Measurements from ENCODE around the gene SEC14L1.
A peak's percentile ranks its signal among the peaks of the same experiment; 100 is the strongest.
"Not testable (repeated sequence)": the region's sequence is repeated elsewhere in the genome, so short reads cannot be mapped to it uniquely, and the experiment has no call there.

Gene SEC14L1

GRCh38 chr17:77140878-77141767 lies at the start of gene SEC14L1:
Gene SEC14L1, plus strand, starts transcription at chr17:77140969. Its CDS starts 2,628 bp downstream, at chr17:77143597.
- no peak for DNase-seq

GRCh38 chr17:77092025-77092424 lies 48.7 kb upstream of the SEC14L1 start:
- DNase-seq: no peak

GRCh38 chr17:77095461-77095860 lies 45.3 kb upstream of the SEC14L1 start:
- no peak for DNase-seq

GRCh38 chr17:77096570-77097214 lies 44.1 kb upstream of the SEC14L1 start:
- peak; percentile 54 for DNase-seq

GRCh38 chr17:77097631-77098180 lies 43.1 kb upstream of the SEC14L1 start:
- DNase-seq: no peak

GRCh38 chr17:77098884-77099545 lies 41.8 kb upstream of the SEC14L1 start:
- peak; percentile 70 for DNase-seq

- no peak for DNase-seq
These were observed 40.8 kb upstream of the SEC14L1 start for GRCh38 chr17:77099997-77100396.

GRCh38 chr17:77101521-77102410 lies 39.0 kb upstream of the SEC14L1 start:
- DNase-seq: no peak

- DNase-seq: not testable (repeated sequence)
These were observed 38.2 kb upstream of the SEC14L1 start for GRCh38 chr17:77102411-77103134.

GRCh38 chr17:77105706-77106105 lies 35.1 kb upstream of the SEC14L1 start:
- DNase-seq: no peak

GRCh38 chr17:77106874-77107358 lies 33.9 kb upstream of the SEC14L1 start:
- no peak for DNase-seq

GRCh38 chr17:77107506-77108433 lies 33.0 kb upstream of the SEC14L1 start:
- DNase-seq: peak; percentile 61

GRCh38 chr17:77109159-77109759 lies 31.5 kb upstream of the SEC14L1 start:
- no peak for DNase-seq

GRCh38 chr17:77109764-77110359 lies 30.9 kb upstream of the SEC14L1 start:
- peak; percentile 57 for DNase-seq

GRCh38 chr17:77111165-77111933 lies 29.4 kb upstream of the SEC14L1 start:
- DNase-seq: not testable (repeated sequence)

GRCh38 chr17:77111934-77112296 lies 28.9 kb upstream of the SEC14L1 start:
- DNase-seq: no peak

GRCh38 chr17:77115510-77115909 lies 25.3 kb upstream of the SEC14L1 start:
- DNase-seq: no peak

GRCh38 chr17:77115947-77116346 lies 24.8 kb upstream of the SEC14L1 start:
- DNase-seq: no peak

Measured in fibroblast of skin of right quadriceps (primary cell).